Testis (tissue), 3 donors: Measurements from ENCODE around the gene CXCR5. TPM values are rescaled to one million over a fixed set of nuclear protein-coding genes. Genes with fewer than 3 reads are reported as not detected.

ENCODE experiments used
- DNase-seq: peaks from one replicate; pipeline ENCODE4 v3.0.0-alpha.2; 2019
- H3K27ac ChIP-seq, 2 donors: fragments of 200-600 bp; sonication (generic); one replicate each; pipeline ENCODE4 v1.5.1; 2019
- H3K27me3 ChIP-seq: fragments of 200-600 bp; sonication (generic); one replicate; pipeline ENCODE4 v1.5.1; 2019
- H3K36me3 ChIP-seq: fragments of 200-600 bp; sonication (generic); one replicate; pipeline ENCODE4 v1.5.1; 2017; ENCODE audit warnings: low read depth; ENCODE audit errors: missing control alignments
- H3K4me1 ChIP-seq: fragments of 200-600 bp; sonication (generic); one replicate; pipeline ENCODE4 v1.5.1; 2019
- H3K4me3 ChIP-seq, 2 donors: fragments of 200-600 bp; sonication (generic); one replicate each; pipeline ENCODE4 v1.5.1; 2017 to 2019
- H3K9me3 ChIP-seq: fragments of 200-600 bp; sonication (generic); one replicate; pipeline ENCODE4 v1.5.1; 2017
- POLR2A ChIP-seq: fragments of 450-650 bp; IDR thresholded peaks from one replicate; pipeline ENCODE4 v1.6.1; 2017; ENCODE audit warnings: antibody characterized with exemption, mild to moderate bottlenecking, moderate library complexity
- WGBS, 2 donors: methylation state at CpG; one replicate each; pipeline ENCODE4 v1.1.5; 2018; 5-methylcytosine and 5-hydroxymethylcytosine counted together
- intact Hi-C: fragments of 100-400 bp; cut with DNase I; formaldehyde crosslinking; loops from one replicate; pipeline ENCODE4 v1.15.1; 2023; ENCODE audit warnings: low total_unique reads
- polyA plus RNA-seq: library from polyadenylated mRNA; stranded (reverse); fragments of 350-450 nt; fragmentation: Illumina TruSeq; extraction: RNeasy Lipid Tissue Mini Kit (QIAGEN cat#74804); gene quantifications from one replicate; pipeline ENCODE4 v1.2.3, GENCODE V29; 2014; ENCODE audit warnings: low read depth, low replicate concordance; ENCODE audit not compliant: insufficient read depth
- total RNA-seq, 2 donors: library from RNA; depleted of rRNA; stranded (reverse); fragments of >200 nt; gene quantifications; one replicate each; pipeline ENCODE4 v1.2.3, GENCODE V29; 2016
- TF ChIP-seq, protein P1 (sequence below), 3 experiments: fragments of 450-650 bp in 2 of 3; fragments of 200-600 bp in 1 of 3; sonication (generic) in 1 of 3; IDR thresholded peaks; one replicate each; pipeline ENCODE4 v1.5.1; 2016 to 2019; ENCODE audit warnings: antibody characterized with exemption in 3 of 3, mild to moderate bottlenecking in 2 of 3, moderate library complexity in 1 of 3

CXCR5 gene
- total and polyA plus RNA-seq, 3 donors from 2014 or later, result 0.06 to 0.22 TPM; not detected in 1

DNA sequence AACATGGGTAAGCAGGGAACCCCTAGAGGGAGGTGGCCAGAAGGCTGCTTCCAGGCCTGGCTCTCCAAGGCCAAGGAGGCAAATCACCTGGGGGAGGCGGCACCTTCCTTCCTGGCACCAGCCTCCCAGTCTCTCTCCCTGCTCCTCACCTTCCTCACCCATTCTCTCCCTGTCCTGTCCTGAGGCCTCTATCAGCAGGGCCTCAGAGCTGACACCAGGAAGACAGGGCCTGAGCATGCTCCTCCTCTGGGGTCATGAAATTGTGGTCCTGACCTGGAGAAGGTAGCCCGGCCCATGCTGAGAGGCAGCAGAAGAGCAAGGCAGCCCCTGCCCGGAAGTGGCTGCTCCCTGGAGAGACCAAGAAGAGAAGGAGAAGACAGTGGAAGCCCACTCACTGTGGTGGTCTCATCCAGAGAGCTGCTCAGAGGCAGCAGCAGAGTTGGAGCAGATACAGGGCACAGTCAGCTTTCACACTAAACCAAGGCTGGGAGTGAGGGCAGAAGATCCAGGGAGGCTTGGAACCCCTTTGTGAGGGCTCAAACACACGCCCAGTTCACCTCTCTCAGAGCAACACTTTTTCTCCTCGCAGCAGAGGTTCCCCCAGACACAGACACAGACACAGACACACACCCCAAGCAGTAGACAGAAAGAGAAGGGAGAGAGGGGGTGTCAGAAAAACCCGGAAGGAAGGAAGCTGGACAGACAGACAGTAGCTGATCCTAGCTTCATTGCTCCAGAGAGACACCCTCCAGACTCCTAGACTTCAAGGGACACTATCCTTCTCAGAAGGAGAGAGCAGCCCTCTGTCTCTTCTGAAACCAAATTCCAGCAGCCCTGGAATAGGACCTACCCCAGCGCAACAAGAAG is 40.3 kb downstream of the CXCR5 start:
- no peaks in the 10 kb centered on the region for H3K36me3 ChIP-seq
- TF ChIP-seq POLR2A, result no peak
- TF ChIP-seq, protein P1, sequence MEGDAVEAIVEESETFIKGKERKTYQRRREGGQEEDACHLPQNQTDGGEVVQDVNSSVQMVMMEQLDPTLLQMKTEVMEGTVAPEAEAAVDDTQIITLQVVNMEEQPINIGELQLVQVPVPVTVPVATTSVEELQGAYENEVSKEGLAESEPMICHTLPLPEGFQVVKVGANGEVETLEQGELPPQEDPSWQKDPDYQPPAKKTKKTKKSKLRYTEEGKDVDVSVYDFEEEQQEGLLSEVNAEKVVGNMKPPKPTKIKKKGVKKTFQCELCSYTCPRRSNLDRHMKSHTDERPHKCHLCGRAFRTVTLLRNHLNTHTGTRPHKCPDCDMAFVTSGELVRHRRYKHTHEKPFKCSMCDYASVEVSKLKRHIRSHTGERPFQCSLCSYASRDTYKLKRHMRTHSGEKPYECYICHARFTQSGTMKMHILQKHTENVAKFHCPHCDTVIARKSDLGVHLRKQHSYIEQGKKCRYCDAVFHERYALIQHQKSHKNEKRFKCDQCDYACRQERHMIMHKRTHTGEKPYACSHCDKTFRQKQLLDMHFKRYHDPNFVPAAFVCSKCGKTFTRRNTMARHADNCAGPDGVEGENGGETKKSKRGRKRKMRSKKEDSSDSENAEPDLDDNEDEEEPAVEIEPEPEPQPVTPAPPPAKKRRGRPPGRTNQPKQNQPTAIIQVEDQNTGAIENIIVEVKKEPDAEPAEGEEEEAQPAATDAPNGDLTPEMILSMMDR (IDR thresholded peaks at IDR 0.05), result no peak
- H3K4me3 ChIP-seq, result peak overlapping the region; percentile 75 to 91
- 19 to 30% methylated on average over 7 of the region's 7 CpGs for WGBS, 2 donors
- no peaks in the 10 kb centered on the region for H3K27me3 ChIP-seq
- H3K9me3 ChIP-seq, result no peaks in the 10 kb centered on the region
- DNase-seq, result no peak
- intact Hi-C loops, result no loop called here
- peaks cover 53% of the 10 kb centered on the region for H3K4me1 ChIP-seq
- peak overlapping the region; percentile 88 to 94 for H3K27ac ChIP-seq

DNA sequence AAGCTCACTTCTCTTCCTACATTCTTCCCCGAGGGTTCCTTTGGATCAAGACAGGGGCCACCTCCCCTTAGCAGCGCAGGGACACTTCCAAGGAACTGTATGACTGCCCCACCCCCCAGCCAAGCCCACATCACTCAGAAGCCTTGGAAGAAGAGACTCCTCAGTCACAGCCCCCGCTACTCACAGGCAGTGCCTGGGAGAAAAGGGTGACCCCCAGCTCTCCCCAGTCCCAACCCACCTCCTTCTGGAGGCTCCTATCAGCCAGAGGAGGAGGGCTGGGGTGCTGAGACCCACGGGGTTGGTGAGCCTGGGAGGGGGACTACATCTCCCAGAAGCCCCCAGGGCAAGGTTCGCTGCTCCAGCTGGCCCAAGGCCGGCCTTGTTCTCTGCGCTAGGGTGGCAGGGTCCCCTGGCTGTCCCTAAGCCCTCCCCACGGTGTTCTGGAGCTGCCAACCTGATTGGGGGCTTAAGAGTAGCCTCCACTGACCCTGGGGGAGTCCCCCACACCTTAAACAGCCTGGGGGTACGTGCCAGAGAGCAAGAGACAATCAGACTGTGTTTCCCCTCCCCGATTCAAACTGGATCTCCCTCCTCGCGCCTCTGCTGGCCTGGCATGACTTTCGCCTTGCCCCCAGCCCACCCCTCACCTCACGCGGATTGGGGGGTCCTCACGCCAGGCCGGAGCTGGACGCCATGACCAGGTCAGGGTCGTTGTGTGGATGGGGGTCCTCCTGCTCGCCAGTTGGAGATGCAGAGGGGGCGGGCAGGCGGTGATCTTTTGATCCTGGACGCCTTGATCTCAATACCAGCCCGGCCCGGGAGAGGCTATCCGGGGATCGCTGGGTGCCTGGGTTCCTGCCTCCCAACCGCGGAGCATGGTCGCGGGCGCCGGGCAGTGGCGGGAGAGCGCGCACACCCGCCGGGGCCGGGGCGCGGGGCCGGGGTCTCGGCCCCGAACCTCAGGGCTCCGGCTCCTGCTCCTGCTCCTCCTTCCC is 41.2 kb downstream of the CXCR5 start:
- DNase-seq, result peak; percentile 76
- Histone ChIP-seq H3K9me3 (no peaks in the 10 kb centered on the region), H3K27ac (peak overlapping the region; percentile 88 to 94), H3K27me3 (no peaks in the 10 kb centered on the region), H3K36me3 (no peaks in the 10 kb centered on the region), H3K4me1 (peaks cover 44% of the 10 kb centered on the region), H3K4me3 (peak overlapping the region; percentile 75 to 91)
- intact Hi-C loops, result no loop called here
- TF ChIP-seq, protein P1 (IDR thresholded peaks at IDR 0.05), result no peak
- no peak for TF ChIP-seq POLR2A
- 0 to 1% methylated on average over 12 to 44 of the region's 45 CpGs for WGBS, 2 donors

DNA sequence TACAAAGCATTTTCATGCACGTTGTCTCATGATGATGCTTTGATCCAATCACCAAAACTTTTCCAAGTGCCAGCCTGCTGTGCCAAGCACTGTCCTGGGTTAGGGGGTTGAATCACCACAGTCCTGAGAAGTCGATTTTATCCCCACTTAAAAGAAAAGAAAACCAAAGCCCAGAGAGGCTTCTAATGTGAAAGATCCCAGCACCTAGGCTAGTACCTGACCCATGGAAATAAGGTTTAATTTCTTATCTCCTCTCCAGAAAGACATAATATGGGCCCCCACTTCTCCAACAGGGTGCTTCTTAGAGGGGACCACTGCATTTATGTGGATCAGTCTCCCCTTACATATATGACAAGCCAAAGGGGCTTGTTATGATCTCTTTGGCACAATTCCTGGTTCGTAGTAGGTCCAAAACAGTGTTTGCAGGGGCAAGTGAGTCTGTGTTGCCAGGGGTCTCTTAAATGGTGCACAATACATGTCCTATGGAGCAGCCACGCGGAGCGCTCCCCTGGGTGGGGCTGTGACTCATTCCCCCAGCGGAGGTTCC is 43.9 kb downstream of the CXCR5 start:
- Histone ChIP-seq H3K27ac (peak overlapping the region in 1 of 2 donors; percentile 99), H3K9me3 (no peaks in the 10 kb centered on the region), H3K4me3 (peak overlapping the region in 1 of 2 donors; percentile 81), H3K36me3 (no peaks in the 10 kb centered on the region), H3K4me1 (peaks cover 22% of the 10 kb centered on the region), H3K27me3 (no peaks in the 10 kb centered on the region)
- DNase-seq, result no peak
- TF ChIP-seq, protein P1 (IDR thresholded peaks at IDR 0.05), result no peak
- TF ChIP-seq POLR2A, result no peak
- 3 to 5% methylated on average over 7 of the region's 7 CpGs for WGBS, 2 donors
- intact Hi-C loops, result no loop called here

DNA sequence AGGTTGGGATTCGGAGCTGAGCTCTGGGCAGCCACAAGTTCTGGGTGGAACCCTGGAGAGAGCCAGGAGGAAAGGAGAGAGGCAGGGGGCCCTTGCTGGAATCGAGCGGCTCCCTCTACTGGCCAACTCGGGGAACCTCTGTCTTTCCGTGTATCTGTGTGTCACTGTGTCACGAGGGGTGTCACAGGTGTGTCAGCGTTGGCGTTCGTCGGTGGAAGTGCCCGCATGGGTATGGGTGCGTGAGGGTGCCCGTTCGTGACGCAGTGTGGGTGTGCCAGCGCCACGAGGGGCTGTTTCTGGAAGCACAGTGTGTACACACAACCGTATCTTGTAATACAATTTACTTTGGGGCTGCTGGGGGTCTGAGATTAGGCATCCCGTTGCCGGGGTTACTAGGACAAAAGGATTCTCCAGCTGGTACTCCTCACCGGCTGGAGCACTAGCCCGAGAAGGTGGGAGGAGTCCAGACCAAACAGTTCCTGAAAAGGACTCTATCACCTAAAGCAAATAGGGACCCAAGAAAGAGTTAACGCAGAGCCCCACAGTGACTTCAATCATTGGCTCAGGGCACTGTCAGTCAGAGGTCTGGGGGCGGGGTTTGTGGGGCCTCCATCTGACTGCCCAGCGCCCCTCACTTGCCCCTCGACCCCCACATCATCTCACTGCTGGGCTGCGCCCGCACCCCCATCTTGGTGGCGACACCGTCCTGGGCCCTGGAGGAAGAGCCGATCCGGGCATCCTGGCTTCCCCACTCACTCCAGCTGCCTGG is 44.6 kb downstream of the CXCR5 start:
- intact Hi-C loops, result no loop called here
- Histone ChIP-seq H3K9me3 (no peaks in the 10 kb centered on the region), H3K4me3 (peak overlapping the region; percentile 80 to 81), H3K4me1 (peaks cover 20% of the 10 kb centered on the region), H3K27me3 (no peaks in the 10 kb centered on the region), H3K27ac (peak overlapping the region; percentile 94 to 99), H3K36me3 (no peaks in the 10 kb centered on the region)
- DNase-seq, result peak; percentile 96
- no peak for TF ChIP-seq POLR2A
- TF ChIP-seq, protein P1 (IDR thresholded peaks at IDR 0.05), result peak; percentile 87 to 98 (median 97)
- 1 to 2% methylated on average over 20 to 24 of the region's 32 CpGs for WGBS, 2 donors
